SU-DHL-6 (cell line): ENCODE results near the gene TKT.

Source experiments
- H2AFZ ChIP-seq: fragments of 200-600 bp; sonication (generic); 2 replicates; pipeline ENCODE4 v1.6.1; 2014; ENCODE audit warnings: low read depth, mild to moderate bottlenecking, moderate library complexity, mixed read lengths, antibody characterized with exemption, low read length; ENCODE audit not compliant: severe bottlenecking
- H3F3A ChIP-seq: fragments of 200-600 bp; shearing (Covaris generic); 2 replicates; pipeline ENCODE4 v1.6.0; 2016; ENCODE audit warnings: antibody characterized with exemption, mild to moderate bottlenecking; ENCODE audit not compliant: insufficient read depth
- H3K27ac ChIP-seq: fragments of 200-600 bp; sonication (generic); 2 replicates; pipeline ENCODE4 v1.5.1; 2016; ENCODE audit warnings: low read depth, mild to moderate bottlenecking, low read length, moderate library complexity, mixed read lengths
- H3K27me3 ChIP-seq: fragments of 200-600 bp; sonication (generic), shearing (Covaris generic); 2 replicates; pipeline ENCODE4 v1.6.0; 2014; ENCODE audit warnings: mild to moderate bottlenecking, low read length
- H3K36me3 ChIP-seq: fragments of 200-600 bp; sonication (generic); 2 replicates; pipeline ENCODE4 v1.6.1; 2014; ENCODE audit warnings: mild to moderate bottlenecking, low read length, mixed read lengths
- H3K4me2 ChIP-seq: fragments of 300-600, 200-600 bp; shearing (Covaris generic), sonication (generic); 2 replicates; pipeline ENCODE4 v1.6.0; 2014; ENCODE audit warnings: low read length, low read depth, mild to moderate bottlenecking; ENCODE audit not compliant: poor library complexity, severe bottlenecking
- H3K4me3 ChIP-seq: fragments of 200-600 bp; sonication (generic); 2 replicates; pipeline ENCODE4 v1.5.1; 2014; ENCODE audit warnings: antibody characterized with exemption, low read length, mild to moderate bottlenecking, mixed read lengths; ENCODE audit not compliant: insufficient read depth, poor library complexity, severe bottlenecking
- H3K79me2 ChIP-seq: fragments of 200-600 bp; sonication (generic); 2 replicates; pipeline ENCODE4 v1.6.1; 2014; ENCODE audit warnings: mild to moderate bottlenecking, low read length, moderate library complexity; ENCODE audit not compliant: insufficient read depth
- H3K9ac ChIP-seq: fragments of 200-600 bp; sonication (generic); 2 replicates; pipeline ENCODE4 v1.7.0; 2014; ENCODE audit warnings: mild to moderate bottlenecking, low read length
- H3K9me2 ChIP-seq: fragments of 200-600 bp; sonication (generic); replicated peaks from 2 replicates; pipeline ENCODE4 v1.6.1; 2014; ENCODE audit warnings: low read length; ENCODE audit not compliant: insufficient read depth
- H3K9me3 ChIP-seq: fragments of 200-600 bp; sonication (generic); 2 replicates; pipeline ENCODE4 v1.6.1; 2014; ENCODE audit warnings: low read length, mixed read lengths; ENCODE audit not compliant: insufficient read depth
- H4K20me1 ChIP-seq: fragments of 200-600 bp; sonication (generic); 2 replicates; pipeline ENCODE4 v1.6.1; 2014; ENCODE audit warnings: low read depth, mild to moderate bottlenecking, antibody characterized with exemption, low read length, moderate library complexity, mixed read lengths
- CTCF ChIP-seq: fragments of 200-600 bp; sonication (generic); IDR thresholded peaks from one replicate; pipeline ENCODE4 v1.5.1; 2017; ENCODE audit warnings: antibody characterized with exemption, mild to moderate bottlenecking, low read length, moderate library complexity; ENCODE audit not compliant: insufficient read depth, poor library complexity, severe bottlenecking
- EZH2phosphoT487 ChIP-seq: fragments of 200-600 bp; sonication (generic), shearing (Covaris generic); conservative IDR thresholded peaks from 2 replicates; pipeline ENCODE4 v1.6.1; 2018; ENCODE audit warnings: mild to moderate bottlenecking, antibody characterized with exemption, low read length, moderate library complexity, mixed read lengths

The TKT gene

DNA sequence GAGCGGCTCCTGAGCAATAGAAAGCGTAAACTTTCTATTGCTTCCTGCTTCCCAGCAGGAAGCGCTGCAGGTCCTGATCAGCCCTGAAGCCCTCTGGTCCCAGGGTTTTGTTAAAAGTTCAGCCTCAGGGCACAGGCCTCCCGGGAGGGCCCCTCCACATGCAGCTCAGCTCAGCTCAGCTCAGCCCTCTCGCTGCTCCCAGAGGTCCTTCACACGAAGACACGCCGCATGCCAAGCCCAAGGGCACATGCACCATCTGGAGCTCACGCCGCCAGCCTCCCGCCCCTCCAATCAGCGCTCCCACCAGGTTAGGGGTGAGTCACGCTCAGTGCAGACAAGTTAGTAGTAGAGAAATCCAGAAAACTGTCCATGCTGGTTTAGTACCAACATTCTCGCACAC, 12.7 kb downstream of the TKT start:
- Histone ChIP-seq H4K20me1 (peaks cover 10% of the 10 kb centered on the region; the same call in 1 of the 2 replicates), H3K27me3 (no peaks in the 10 kb centered on the region), H3K4me3 (no peak overlapping the region), H3K36me3 (no peaks in the 10 kb centered on the region; the same call in 1 of the 2 replicates), H3K9me2 (no peaks in the 10 kb centered on the region), H3F3A (0 out of 2 replicates have a peak, but pooled peaks cover 3% of the 10 kb centered on the region), H2AFZ (no peak overlapping the region), H3K4me2 (no peak overlapping the region), H3K9me3 (no peaks in the 10 kb centered on the region), H3K9ac (no peak overlapping the region), H3K27ac (no peak overlapping the region), H3K79me2 (peaks cover 70% of the 10 kb centered on the region)
- TF ChIP-seq EZH2phosphoT487 (no peak), CTCF (no peak)

DNA sequence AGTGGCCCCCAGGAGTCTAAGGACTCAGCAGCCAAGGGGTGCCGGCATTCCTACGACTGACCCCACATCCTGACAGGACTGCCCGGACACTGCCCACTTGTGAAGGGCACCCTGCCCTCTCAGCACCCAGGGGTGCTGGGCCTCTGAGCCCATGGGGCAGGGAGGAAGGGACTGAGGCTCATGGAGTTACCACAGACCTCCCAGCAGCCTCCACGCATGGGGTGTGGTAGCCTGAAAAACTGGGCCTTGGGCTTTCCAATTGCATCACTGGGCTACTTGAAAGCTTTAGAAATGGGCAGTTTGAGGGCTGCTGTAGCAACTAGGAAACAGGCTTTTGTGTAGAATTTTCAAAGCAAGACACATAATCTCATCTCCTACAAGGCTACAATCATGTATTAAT, 13.2 kb downstream of the TKT start:
- no peak overlapping the region for H3K9ac ChIP-seq
- peaks cover 65% of the 10 kb centered on the region for H3K79me2 ChIP-seq
- no peaks in the 10 kb centered on the region for H3K9me3 ChIP-seq
- H3K4me2 ChIP-seq, result no peak overlapping the region
- no peak overlapping the region for H2AFZ ChIP-seq
- H3K4me3 ChIP-seq, result no peak overlapping the region
- H3K36me3 ChIP-seq, result no peaks in the 10 kb centered on the region; the same call in 1 of the 2 replicates
- no peaks in the 10 kb centered on the region for H3K27me3 ChIP-seq
- H3K27ac ChIP-seq, result no peak overlapping the region
- TF ChIP-seq CTCF (no peak), EZH2phosphoT487 (no peak)
- H4K20me1 ChIP-seq, result peaks cover 10% of the 10 kb centered on the region; the same call in 1 of the 2 replicates
- H3F3A ChIP-seq, result 0 out of 2 replicates have a peak, but pooled peaks cover 3% of the 10 kb centered on the region
- H3K9me2 ChIP-seq, result no peaks in the 10 kb centered on the region

GRCh38 chr3:53242155-53242554, 13.7 kb downstream of the TKT start:
- Histone ChIP-seq H4K20me1 (peaks cover 10% of the 10 kb centered on the region; the same call in 1 of the 2 replicates), H3K9me2 (no peaks in the 10 kb centered on the region), H3K27ac (no peak overlapping the region), H3K27me3 (no peaks in the 10 kb centered on the region), H3K9me3 (no peaks in the 10 kb centered on the region), H3K79me2 (peaks cover 60% of the 10 kb centered on the region), H3F3A (0 out of 2 replicates have a peak, but pooled peaks cover 3% of the 10 kb centered on the region), H3K9ac (no peak overlapping the region), H3K4me2 (no peak overlapping the region), H3K36me3 (no peaks in the 10 kb centered on the region; the same call in 1 of the 2 replicates), H3K4me3 (no peak overlapping the region), H2AFZ (no peak overlapping the region)
- TF ChIP-seq EZH2phosphoT487 (no peak), CTCF (no peak)
